ENCODE measurements around the gene STATH.

DNA sequence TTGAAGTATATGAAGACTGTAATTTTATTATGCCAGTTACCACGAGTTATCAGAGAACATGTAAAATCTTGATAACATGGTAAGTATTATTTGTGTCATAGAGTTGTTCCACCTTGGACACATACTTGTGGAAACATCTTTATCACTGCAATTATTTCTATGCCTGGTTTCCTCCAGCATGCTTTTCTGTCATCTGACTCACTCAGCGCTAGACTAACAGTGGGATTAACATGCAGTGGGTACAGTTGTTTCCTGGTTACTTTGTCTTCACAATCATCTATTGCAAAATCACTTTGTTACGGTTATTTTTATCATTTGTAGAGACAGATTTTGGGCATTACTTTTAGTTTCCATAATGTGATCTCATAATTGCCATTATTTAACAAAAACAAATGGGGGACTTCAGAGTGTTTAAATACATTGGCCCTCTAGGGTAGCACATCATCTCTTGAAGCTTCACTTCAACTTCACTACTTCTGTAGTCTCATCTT is at the start of gene STATH:
- TF ChIP-seq CTCF (IDR thresholded peaks at IDR 0.05; ENCODE audit: borderline replicate concordance, extremely low read depth, low read length, poor library complexity, severe bottlenecking) = no peak
- TF ChIP-seq EZH2 (IDR thresholded peaks at IDR 0.05; ENCODE audit: borderline replicate concordance, low read depth, low read length, severe bottlenecking) = no peak
